Right lobe of liver (tissue), 6 donors: ENCODE data around the gene EXD3. TPM values are rescaled to one million over a fixed set of nuclear protein-coding genes. Genes with fewer than 3 reads are reported as not detected.

Source experiments
- ATAC-seq, 4 donors: fragments of 200-7000 bp; cut with Tn5 transposase; one replicate each; pipeline ENCODE4 v1.9.1; 2020; ENCODE audit warnings: mild to moderate bottlenecking in 4 of 4, moderate library complexity in 4 of 4
- DNase-seq, 3 donors: peaks; one replicate each; pipeline ENCODE4 v3.0.0-alpha.2; 2020
- H3K27ac ChIP-seq, 3 donors: fragments of 200-600 bp; one replicate each; pipeline ENCODE4 v1.8.0; 2022
- H3K27me3 ChIP-seq, 2 donors: fragments of 200-600 bp; one replicate each; pipeline ENCODE4 v1.8.0; 2022
- H3K36me3 ChIP-seq, 4 donors: fragments of 200-600 bp; sonication (generic) in 1 of 4; one replicate each; pipeline versions ENCODE4 v1.5.1 to v1.8.0; 2017 to 2022; ENCODE audit warnings: control low read depth in 1 of 4
- H3K4me1 ChIP-seq, 4 donors: fragments of 200-600 bp; sonication (generic) in 1 of 4; one replicate each; pipeline versions ENCODE4 v1.5.1 to v1.8.0; 2017 to 2022; ENCODE audit warnings: control low read depth in 1 of 4
- H3K4me3 ChIP-seq, 3 donors: fragments of 200-600 bp; one replicate each; pipeline ENCODE4 v1.8.0; 2022
- H3K9me3 ChIP-seq, 4 donors: fragments of 200-600 bp; sonication (generic) in 1 of 4; one replicate each; pipeline versions ENCODE4 v1.5.1 to v1.8.0; 2017 to 2022; ENCODE audit warnings: control low read depth in 1 of 4
- CTCF ChIP-seq, 4 donors: fragments of 200-600 bp in 3 of 4; fragments of 450-650 bp in 1 of 4; IDR thresholded peaks; one replicate each; pipeline versions ENCODE4 v1.5.1 to v1.8.0; 2016 to 2022; ENCODE audit warnings: antibody characterized with exemption in 4 of 4, mild to moderate bottlenecking in 2 of 4
- POLR2A ChIP-seq: fragments of 450-650 bp; IDR thresholded peaks from one replicate; pipeline ENCODE4 v1.6.1; 2017; ENCODE audit warnings: antibody characterized with exemption, mild to moderate bottlenecking
- WGBS: methylation state at CpG from one replicate; pipeline ENCODE4 v1.1.6; 2018; ENCODE audit warnings: low coverage, low lambda C conversion rate; ENCODE audit not compliant: insufficient coverage; ENCODE audit errors: missing lambda C conversion rate; 5-methylcytosine and 5-hydroxymethylcytosine counted together
- intact Hi-C, 2 donors: fragments of 100-400 bp; cut with DNase I; formaldehyde crosslinking; loops; one replicate each; pipeline versions ENCODE4 v1.11.2 to v1.14.1; 2022
- total RNA-seq, 6 experiments: library from RNA; depleted of rRNA in 2 of 6; stranded (reverse); fragments of >200 nt in 2 of 6; fragmentation: NEBNext Ultra II Directional in 3 of 6; extraction: Animal tissue kit (Norgen Biotek cat#: 25700) in 3 of 6; gene quantifications; one replicate each; pipeline versions ENCODE4 v1.1.0 to v1.2.4, GENCODE V29; 2016 to 2023
- donor health status: DM: no; HTN: yes; CAD: no.
- donor health status: DM: no; HTN: no; CAD: no.
- donor health status: DM: no; HTN: no; CAD: no.
- donor health status: DM: no; HTN: yes; CAD: no.
- donor health status: DM: no; HTN: yes; CAD: no.

EXD3 gene
- total RNA-seq, 6 experiments from 2014 or later, result 3.3 to 14.4 (median 10.6) TPM

DNA sequence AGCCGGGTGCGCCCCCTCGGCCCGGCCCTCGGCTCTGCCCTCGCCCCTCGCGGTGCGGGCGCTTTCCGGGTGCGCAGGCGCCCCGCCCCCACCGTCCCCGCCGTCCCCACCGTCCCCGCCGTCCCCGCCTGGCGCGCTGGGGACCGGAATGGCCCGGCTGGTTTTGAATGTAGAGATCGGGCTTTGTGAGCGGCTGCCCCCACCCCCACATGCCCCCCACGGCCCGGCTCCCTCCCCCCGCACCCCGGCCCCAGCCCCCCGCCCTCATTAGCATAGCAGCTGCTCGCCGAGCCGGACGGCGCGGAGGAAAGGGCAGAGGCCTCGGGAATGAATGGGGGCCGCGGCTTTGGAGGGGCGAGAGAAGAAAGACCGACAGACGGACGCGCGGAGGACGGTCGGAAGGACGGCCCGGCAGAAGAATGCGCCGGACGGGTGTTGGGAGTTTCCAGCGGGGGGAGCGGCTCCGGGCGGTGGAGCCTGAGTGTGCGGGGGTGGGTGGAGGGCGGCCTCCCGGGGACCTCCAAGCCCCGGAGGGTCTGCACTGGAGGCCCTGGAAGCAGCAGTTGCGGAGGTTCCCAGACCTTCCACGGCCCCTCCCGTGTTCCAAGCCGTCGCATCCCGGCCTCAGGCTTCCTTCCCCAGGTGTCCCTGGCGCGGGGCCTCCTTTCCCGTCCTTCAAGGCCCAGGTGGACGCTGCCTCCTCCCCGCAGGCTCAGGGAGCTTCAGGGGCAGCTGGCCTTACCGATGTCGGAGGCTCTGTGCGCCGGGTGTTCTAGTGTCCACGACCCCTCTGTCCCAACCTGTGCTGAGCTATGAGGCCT, 126.9 kb downstream of the EXD3 start:
- Histone ChIP-seq H3K4me1 (peaks cover 0 to 19% (median under 1%) of the 10 kb centered on the region in 4 donors), H3K4me3 (peak overlapping the region; percentile 14 to 39 (median 35)), H3K9me3 (no peaks in the 10 kb centered on the region), H3K36me3 (no peaks in the 10 kb centered on the region), H3K27me3 (peaks cover 0 to 19% of the 10 kb centered on the region in 2 donors), H3K27ac (peak overlapping the region; percentile 50 to 90 (median 66))
- peak in 1 of 4 donors; percentile 1 for ATAC-seq
- no peak for TF ChIP-seq CTCF (IDR thresholded peaks at IDR 0.05)
- WGBS, result 8% methylated on average over 23 of the region's 78 CpGs
- no peak for DNase-seq
- intact Hi-C loops, result loop anchor here in 1 of 2 donors (5.0 kb wide), 1 partner anchor 111 kb away; no protein-coding TSS in a partner anchor

DNA sequence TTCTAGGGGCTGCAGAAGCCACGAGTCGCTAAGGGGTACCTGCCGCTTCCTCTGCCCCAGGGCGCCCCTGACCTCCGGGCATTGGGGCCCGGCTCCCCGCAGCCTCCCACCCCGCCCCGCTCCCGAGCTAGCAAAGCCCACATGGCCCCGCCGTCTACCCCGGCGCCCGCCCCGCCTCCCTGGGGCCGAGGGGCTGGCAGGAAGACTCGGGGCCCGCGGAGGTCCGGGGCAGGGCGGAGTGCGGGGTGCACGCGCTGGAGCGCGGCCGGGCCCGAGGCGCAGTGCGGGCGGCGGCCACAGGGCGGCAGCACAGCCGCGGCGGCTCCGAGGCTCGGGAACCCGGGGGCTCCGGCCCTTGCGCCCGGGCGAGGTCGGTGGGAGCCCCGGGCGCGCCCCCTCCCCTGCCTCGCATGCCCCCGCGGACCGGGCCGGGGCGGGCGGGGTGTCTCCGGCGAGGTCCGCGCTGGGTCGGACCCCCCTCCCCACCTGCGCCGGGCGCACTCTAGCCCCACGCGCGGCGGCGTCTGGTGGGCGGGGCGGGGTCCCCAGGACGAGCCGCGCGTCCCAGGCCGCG, 127.6 kb downstream of the EXD3 start:
- Histone ChIP-seq H3K4me1 (peaks cover 0 to 13% (median under 1%) of the 10 kb centered on the region in 4 donors), H3K27ac (peak overlapping the region in 2 of 3 donors; percentile 66 to 90), H3K9me3 (no peaks in the 10 kb centered on the region), H3K36me3 (no peaks in the 10 kb centered on the region), H3K27me3 (peaks cover 0 to 19% of the 10 kb centered on the region in 2 donors), H3K4me3 (peak overlapping the region in 1 of 3 donors; percentile 39)
- ATAC-seq (peak; percentile 35 to 77 (median 54)), DNase-seq (no peak)
- intact Hi-C loops, result loop anchor here in 1 of 2 donors (5.0 kb wide), 1 partner anchor 112 kb away; no protein-coding TSS in a partner anchor
- TF ChIP-seq POLR2A, result no peak
- TF ChIP-seq CTCF (IDR thresholded peaks at IDR 0.05), result peak; percentile 35 to 84 (median 63)
- WGBS, result 0% methylated on average over 3 of the region's 76 CpGs

DNA sequence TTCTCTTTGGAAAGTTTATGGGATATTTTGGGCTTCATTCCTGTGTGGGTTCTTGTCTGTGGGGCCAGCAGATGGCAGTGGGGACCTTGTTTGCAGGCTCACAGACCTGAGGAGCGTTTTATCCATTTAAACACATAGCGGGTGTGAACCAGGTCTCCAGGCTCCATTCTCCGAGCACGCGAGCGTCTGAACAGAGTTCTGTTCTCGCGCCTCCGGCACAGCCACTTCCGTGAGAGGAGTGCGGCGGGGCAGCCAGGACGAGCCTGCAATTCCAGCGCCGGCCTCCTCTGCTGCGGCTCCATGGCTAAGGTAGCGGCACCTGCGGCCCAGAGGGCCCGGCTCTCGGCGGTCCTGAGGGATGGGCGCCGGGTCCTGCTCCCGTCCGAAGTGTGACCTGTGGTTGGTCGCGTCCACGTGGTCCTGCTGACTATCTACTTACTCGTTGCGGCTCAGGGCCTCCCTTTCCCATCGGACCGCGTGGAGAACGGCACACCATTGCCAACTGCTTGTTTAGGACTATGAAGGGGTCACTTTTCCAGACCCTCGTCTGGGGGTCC, 128.2 kb downstream of the EXD3 start:
- DNase-seq (no peak), ATAC-seq (peak; percentile 2 to 28 (median 4))
- Histone ChIP-seq H3K4me3 (peak overlapping the region in 1 of 3 donors; percentile 39), H3K27me3 (peaks cover 0 to 15% of the 10 kb centered on the region in 2 donors), H3K27ac (peak overlapping the region in 2 of 3 donors; percentile 34 to 66), H3K9me3 (no peaks in the 10 kb centered on the region), H3K36me3 (no peaks in the 10 kb centered on the region), H3K4me1 (peaks cover 0 to 8% (median 0%) of the 10 kb centered on the region in 4 donors)
- intact Hi-C loops, result loop anchor here in 1 of 2 donors (5.0 kb wide), 1 partner anchor 113 kb away; no protein-coding TSS in a partner anchor
- TF ChIP-seq CTCF (IDR thresholded peaks at IDR 0.05) (peak in 2 of 4 donors; percentile 15 to 38), POLR2A (no peak)
- WGBS, result 26% methylated on average over 21 of the region's 35 CpGs

DNA sequence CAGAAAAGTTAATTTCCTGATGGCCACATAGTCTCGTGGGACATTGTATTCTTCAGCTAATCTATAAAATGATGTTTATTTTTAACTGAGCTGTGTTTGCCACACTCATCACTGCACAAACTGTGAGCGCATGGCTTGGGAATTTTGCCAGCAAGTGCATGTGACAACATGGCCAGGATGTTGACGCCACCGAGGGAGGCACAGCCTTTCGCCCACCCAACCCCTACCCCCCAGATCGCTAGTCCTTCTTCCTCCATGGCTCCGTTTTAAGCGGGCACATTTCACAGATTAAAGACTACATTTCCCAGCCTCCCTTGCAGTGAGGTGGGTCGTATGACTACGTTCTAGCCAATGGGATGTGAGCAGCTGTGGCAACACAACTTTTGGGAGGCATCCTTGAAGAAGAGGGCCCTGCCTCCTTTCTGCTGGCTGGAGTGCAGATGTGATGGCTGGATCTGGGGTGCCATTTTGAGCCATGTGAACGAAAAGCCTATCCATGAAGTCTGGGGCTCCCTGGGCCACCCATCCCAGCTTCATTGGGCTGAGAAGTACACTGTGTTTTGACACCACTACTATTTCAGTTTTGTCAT, 128.8 kb downstream of the EXD3 start:
- Histone ChIP-seq H3K27me3 (peaks cover 0 to 9% of the 10 kb centered on the region in 2 donors), H3K36me3 (no peaks in the 10 kb centered on the region), H3K4me1 (peaks cover 0 to 8% (median 0%) of the 10 kb centered on the region in 4 donors), H3K9me3 (no peaks in the 10 kb centered on the region), H3K27ac (peak overlapping the region in 2 of 3 donors; percentile 15 to 34), H3K4me3 (peak overlapping the region in 1 of 3 donors; percentile 13)
- DNase-seq, result peak in 1 of 3 donors; percentile 75
- TF ChIP-seq POLR2A (no peak), CTCF (IDR thresholded peaks at IDR 0.05) (no peak)
- intact Hi-C loops, result no loop called here
- WGBS, result 12% methylated on average over 8 of the region's 11 CpGs
- peak; percentile 46 to 68 (median 55) for ATAC-seq
